SIG-M5 treated with dmso at 0.1 percent for 504 hours (cell line): ENCODE measurements around the gene RBP7.
A peak's percentile ranks its signal among the peaks of the same experiment; 100 is the strongest.

ENCODE experiments used
- DNase-seq: peaks from one replicate; lab custom pipeline; 2025; ENCODE audit not compliant: unreplicated experiment; lab: John Stamatoyannopoulos, UW

The RBP7 gene

GRCh38 chr1:10028956-10029500 lies 32.0 kb downstream of the RBP7 start:
- peak; percentile 71 for DNase-seq

DNA sequence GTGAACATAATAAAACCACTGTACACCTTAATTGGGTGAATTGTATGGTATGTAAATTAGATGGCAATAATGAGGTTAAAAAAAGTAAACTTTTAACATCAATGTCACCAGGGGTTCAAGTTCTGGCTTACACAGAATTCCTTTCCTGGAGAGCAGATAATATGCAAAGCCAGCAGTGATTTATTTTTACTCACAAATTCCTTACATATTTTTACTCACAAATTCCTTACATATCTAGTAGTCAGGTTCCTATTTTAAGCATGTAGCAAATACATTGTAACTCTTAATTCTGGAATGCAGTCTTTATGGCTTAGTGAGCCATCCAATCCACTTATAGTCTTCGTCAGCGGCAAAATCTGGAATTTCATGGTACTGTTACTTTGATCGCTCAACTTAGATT lies 34.4 kb downstream of the RBP7 start:
- no peak for DNase-seq

GRCh38 chr1:10032590-10033358 lies 35.7 kb downstream of the RBP7 start, which contains the start of gene UBE4B:
UBE4B (plus strand) TSS chr1:10032958; CDS start chr1:10033671, 713 bp downstream.
- DNase-seq: peak; percentile 94

- DNase-seq: peak; percentile 51
Measured at GRCh38 chr1:10033359-10033845, 36.4 kb downstream of the RBP7 start.

- DNase-seq: no peak
Measured at GRCh38 chr1:10042746-10043145, 45.7 kb downstream of the RBP7 start.

GRCh38 chr1:10045480-10046355 lies 48.7 kb downstream of the RBP7 start:
- no peak for DNase-seq

- no peak for DNase-seq
Measured at GRCh38 chr1:10046356-10047085, 49.5 kb downstream of the RBP7 start.

DNA sequence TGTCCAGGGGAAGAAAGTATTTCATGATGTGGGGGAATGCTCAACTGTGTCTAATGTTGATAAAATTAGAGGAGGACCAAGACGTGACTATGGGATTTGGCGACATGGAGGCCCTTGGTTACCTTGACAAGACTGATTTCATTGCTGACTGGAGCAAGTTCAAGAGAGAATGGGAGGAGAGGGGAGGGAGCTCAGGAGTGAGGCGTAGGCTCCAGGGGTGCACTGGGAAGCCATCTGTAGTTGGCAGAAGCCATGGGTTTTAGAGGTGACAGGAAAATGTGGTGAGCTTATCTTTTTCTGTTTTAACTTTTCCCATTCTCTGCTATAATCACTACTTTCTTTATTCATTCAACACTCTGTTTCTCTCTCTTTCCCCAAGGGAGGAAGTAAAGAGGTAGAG lies 51.6 kb downstream of the RBP7 start:
- DNase-seq: no peak

DNA sequence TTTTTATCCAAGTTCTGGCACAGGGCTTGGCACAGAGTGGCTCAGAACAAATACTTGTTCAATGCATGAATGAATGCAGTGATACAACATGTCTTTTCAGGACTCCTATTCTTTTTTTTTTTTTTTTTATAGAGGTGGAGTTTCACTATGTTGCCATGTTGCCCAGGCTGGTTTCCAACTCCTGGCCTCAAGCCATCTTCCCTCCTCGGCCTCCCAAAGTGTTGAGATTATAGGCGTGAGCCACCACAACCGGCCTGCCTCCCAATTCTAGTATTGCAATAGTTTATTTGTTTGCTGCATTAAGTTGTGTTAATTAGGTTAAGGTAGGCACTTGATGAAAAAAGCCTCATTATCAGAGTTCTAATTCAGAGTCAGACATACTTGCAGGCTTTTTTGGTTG lies 53.6 kb downstream of the RBP7 start:
- DNase-seq: no peak

- no peak for DNase-seq
Measured at GRCh38 chr1:10051656-10052055, 54.6 kb downstream of the RBP7 start.

GRCh38 chr1:10052347-10052746 lies 55.3 kb downstream of the RBP7 start:
- no peak for DNase-seq

DNA sequence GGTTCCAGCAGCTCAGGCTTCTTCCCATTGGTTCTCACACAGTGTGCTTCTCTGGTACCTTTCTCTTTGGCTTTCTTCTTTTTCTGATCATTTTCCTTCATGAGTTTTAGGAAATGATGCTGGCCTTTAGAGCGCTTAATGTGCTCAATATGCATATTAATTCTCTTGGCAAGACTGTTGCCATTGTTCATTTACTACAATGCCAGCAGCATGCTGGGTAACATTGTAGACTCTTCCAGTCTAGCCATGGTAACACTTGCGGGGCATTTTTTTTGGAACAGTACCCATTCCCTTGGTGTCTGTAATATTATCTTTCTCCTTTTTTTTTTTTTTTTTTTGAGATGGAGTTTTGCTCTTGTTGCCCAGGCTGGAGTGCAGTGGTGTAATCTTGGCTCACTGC lies 57.4 kb downstream of the RBP7 start:
- DNase-seq: no peak

DNA sequence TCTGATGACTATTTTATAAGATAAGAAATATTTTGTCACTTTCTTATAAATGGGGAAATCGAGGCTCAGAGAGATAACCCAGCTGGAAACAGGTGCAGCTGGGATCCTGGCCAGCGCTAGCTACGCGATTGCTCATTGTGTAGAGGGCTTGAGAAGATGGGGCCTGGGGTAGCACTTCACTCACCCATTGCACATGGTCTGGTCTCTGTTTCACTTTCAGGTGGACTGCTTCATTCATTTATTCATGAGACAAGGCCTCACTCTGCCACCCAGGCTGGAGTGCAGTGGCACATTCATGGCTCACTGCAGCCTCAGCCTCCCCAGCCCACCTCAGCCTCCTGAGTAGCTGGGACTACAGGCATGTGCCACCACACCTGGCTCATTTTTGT lies 59.6 kb downstream of the RBP7 start:
- no peak for DNase-seq

GRCh38 chr1:10057343-10057742 lies 60.3 kb downstream of the RBP7 start:
- DNase-seq: no peak

DNA sequence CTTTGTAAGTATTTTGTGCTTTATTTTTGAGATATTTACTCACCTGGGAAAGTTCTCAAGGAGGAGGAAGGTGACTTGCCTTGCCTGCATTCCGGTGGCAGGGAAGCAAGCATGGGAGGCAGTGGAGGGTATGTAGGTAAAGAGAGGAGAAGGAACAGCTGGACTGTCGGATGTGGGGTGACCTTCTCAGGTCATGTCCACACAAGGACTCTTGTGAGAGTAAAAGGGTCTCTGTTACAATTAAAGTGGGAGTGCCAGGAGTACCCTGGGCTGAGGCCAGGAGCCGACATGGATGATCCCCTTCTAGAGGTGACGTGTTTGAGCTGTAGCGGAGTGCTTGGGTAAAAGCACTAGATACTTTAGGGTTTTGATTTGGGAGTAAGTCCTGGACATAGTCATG lies 60.8 kb downstream of the RBP7 start:
- DNase-seq: no peak

DNA sequence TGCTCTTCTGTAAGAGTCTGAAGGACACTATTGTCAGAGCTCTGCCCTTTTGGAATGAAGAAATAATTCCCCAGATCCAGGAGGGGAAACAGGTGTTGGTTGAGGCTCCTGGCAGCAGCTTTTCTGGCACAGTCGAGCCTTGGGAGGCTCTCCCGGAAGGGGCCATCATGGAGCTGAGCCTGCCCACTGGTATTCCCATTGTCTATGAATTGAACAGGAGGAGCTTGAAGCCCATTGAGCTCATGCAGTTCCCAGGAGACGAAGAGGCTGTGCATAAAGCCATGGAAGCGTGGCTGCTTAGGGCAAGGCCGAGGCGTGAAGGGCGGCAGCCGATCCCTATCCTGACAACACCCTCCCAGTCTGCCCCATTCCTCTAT lies 62.3 kb downstream of the RBP7 start:
- DNase-seq: no peak

- DNase-seq: no peak
Measured at GRCh38 chr1:10060311-10061100, 63.5 kb downstream of the RBP7 start.

- DNase-seq: no peak
Measured at GRCh38 chr1:10061276-10061675, 64.2 kb downstream of the RBP7 start.

- DNase-seq: no peak
Measured at GRCh38 chr1:10063878-10064277, 66.8 kb downstream of the RBP7 start.
